GM21360 (cell line): Measurements from ENCODE around the gene FAM111B.
"Not testable (repeated sequence)": the region's sequence is repeated elsewhere in the genome, so short reads cannot be mapped to it uniquely, and the experiment has no call there.

Experiments
- ATAC-seq: cut with Tn5 transposase; IDR thresholded peaks from one replicate; pipeline ENCODE4 v1.9.1; 2021; ENCODE audit warnings: mild to moderate bottlenecking, moderate library complexity; ENCODE audit not compliant: unreplicated experiment

The FAM111B gene, protein sequence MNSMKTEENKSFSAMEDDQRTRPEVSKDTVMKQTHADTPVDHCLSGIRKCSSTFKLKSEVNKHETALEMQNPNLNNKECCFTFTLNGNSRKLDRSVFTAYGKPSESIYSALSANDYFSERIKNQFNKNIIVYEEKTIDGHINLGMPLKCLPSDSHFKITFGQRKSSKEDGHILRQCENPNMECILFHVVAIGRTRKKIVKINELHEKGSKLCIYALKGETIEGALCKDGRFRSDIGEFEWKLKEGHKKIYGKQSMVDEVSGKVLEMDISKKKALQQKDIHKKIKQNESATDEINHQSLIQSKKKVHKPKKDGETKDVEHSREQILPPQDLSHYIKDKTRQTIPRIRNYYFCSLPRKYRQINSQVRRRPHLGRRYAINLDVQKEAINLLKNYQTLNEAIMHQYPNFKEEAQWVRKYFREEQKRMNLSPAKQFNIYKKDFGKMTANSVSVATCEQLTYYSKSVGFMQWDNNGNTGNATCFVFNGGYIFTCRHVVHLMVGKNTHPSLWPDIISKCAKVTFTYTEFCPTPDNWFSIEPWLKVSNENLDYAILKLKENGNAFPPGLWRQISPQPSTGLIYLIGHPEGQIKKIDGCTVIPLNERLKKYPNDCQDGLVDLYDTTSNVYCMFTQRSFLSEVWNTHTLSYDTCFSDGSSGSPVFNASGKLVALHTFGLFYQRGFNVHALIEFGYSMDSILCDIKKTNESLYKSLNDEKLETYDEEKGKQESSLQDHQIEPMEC

GRCh38 chr11:59106363-59107336 lies at the start of gene FAM111B:
FAM111B (plus strand) TSS chr11:59107237; CDS start chr11:59109626, 2,389 bp downstream.
- peak; percentile 63 for ATAC-seq

- peak; percentile 91 for ATAC-seq
Measured at GRCh38 chr11:59058120-59059033, 48.7 kb upstream of the FAM111B start.

GRCh38 chr11:59060096-59060495 lies 46.9 kb upstream of the FAM111B start:
- ATAC-seq: not testable (repeated sequence)

DNA sequence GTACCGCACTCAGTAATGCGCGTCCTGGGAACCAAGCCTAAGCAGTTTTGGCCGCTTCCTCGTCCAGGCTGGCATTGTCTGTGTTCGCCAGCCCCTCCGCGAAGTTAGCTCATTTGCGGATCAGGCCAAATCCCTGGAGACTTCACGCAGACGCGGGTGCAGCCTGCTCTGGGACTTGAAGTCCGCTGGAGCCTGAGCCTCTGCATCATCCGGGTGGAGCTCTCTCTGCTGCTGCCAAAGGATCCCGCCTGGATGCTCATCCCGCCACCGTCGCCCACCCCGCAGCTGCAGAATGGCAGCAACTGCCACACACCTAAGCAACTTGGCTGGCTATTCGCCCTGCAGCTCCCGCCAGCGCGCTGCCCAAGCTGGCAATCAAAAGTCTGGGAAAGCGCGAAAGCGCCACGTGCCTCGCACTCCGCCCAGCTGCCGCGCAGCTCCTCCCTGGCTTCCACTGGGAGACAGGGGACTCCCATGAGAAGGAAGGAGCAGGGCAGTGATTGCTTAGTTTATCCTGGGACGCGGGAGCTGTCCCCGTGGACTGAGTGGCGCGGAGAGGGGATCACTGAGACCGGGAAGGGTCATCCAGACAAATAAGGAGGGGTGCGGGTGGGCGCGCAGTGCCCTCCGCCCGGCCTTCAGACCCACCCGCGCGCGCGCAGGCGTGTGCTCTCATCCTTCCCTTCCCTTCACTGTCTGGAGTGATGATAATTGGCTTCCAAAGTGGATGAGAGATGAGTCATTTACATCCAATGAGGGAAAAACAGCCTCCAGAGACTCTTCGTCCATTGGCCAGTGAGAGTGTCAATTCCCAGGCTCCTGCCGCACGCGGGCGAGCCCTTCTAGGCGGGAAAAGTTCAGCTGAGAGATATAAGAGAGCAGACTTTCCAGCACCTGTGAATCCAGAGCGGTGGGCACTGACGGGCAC lies 44.2 kb upstream of the FAM111B start:
- ATAC-seq: no peak

DNA sequence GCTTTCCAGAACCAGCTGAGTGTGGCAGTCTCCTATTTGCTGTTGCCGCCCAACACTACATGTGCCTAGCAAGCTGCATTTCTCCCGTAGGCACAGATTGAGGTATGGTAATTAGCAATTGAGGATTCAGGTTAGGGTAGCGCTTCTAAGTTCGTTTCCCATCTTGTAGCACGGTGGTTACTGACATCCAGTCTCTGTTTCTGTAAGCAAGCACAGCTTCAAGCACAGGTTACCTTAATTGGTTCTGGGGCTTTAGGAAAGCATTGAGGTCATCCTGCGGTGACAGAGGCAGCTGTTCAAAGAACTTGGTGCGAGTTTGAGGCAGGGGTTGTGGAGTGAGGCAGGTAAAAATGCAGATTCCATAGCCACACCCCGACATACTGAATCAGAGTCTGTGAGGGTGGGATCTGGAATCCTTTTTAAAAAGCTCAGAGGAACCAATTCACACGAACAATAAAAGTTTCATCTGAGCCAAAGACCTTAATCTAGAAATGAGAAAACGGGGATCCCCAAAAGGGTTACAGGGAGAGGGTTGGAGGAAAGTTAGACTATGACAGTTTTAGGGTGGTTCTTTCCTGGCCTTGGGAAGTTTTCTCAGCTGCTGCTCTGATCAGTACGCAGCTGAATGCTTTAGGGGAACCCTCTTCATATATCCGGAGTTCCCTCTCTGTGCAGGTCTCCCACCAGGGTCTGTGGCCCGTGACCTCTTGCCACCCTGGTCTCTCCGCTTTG lies 42.9 kb upstream of the FAM111B start:
- peak; percentile 59 for ATAC-seq

DNA sequence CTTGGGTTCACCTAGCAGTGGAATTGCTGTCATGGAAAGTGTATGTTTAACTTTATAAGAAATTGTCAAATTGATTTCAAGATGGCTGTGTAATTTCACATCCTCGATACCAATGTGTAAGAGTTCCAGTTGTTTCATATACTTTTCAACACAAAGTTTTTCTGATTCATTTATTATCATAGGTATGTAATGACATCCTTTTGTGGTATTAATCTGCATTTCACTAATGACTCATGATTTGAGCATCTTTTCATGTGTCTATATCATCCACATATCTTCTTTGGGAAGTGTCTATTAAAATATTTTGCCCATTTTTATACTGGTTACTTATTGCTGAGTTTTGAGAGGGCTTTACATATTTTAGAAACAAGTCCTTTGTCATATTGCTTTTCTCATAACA lies 38.0 kb upstream of the FAM111B start:
- no peak for ATAC-seq

GRCh38 chr11:59076876-59077571 lies 30.0 kb upstream of the FAM111B start:
- ATAC-seq: peak; percentile 61

- no peak for ATAC-seq
Measured at GRCh38 chr11:59078435-59078834, 28.6 kb upstream of the FAM111B start.

DNA sequence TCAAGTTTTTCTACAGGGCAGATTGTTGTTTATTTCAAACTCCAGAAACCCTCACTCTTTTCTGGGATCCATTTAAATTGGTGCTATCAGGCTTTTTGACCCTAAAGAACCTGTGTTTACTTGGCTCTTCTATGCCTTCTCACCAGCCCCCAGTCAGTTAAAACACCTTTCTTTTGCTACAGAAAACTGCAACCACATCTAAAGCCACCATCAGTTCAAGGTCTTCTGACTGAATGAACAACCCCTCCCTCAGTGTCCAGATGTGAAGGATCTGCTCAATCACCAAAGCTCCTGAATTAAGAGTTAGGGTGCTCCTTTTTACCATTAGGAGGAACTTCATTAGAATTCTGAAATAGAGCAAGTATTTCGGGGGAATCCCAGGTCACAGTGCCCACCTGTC lies 28.0 kb upstream of the FAM111B start:
- no peak for ATAC-seq

DNA sequence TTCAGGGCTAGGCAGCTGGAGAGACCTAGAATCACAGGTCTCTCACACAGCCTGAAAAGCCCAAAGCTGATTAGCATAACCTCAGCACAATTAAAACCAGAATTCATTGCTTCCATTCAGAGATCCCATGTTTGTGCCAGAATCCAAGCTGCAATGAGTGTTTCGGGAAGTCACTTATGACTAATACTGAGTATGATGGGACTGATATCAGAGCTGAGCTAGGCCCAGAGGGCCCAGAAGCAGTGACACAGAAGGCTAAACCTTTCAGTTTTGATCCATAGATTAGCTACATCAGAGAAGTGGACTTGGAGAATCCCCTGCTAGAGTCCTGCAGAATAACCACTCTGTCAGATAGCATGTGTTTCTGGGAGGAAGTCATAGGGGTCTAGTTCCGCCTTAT lies 26.6 kb upstream of the FAM111B start:
- not testable (repeated sequence) for ATAC-seq

DNA sequence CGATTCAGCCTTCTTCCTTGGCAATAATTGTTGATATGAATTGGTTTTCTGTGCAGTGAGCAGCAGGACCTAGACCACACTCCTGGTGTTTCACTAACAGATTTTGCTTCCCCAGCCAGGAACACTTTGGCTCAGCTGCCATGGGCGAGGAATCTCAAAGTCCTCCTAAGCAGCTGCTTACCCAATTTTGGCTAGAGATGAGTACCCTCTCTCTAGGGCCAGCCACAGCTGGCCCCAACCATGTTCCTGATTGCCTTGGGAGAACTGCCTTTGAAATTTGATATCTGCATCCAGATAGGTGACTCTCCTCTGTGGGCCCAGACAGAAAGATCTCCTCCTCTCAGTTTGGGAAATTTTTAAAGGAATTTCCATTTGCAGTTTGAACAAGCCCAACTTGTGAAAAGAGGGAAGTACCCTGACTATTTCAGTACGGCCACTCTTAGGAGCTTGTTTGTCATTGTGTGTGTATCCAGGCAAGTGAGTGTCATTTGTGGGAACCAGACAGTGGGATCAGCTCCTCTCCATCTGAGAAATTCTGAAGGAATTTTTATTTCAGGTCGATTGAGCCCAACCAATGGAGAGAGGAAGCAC lies 25.5 kb upstream of the FAM111B start:
- ATAC-seq: not testable (repeated sequence)

DNA sequence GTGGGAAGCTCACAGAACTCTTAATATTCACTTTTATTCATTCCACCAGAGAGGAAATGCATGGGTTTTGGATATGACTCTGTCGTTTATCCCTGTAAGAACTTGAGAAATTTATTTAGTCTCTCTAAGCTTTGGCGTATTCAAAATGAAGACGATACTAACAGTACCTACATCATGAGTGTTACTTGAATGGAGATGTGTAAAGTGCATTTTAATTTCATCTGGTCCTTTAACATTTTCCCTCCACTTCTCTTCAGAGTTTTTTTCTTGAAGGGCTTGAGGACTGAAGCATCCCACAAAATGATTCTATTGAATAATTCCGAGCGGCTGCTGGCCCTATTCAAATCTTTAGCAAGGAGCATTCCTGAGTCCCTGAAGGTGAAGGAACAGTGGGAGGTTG lies 21.0 kb upstream of the FAM111B start, which contains the start of gene GLYATL1B:
TSS of gene GLYATL1B (plus strand) at position 301 of the 400 bp plus-strand sequence. CDS start at position 301, 0 bp downstream.
- not testable (repeated sequence) for ATAC-seq

DNA sequence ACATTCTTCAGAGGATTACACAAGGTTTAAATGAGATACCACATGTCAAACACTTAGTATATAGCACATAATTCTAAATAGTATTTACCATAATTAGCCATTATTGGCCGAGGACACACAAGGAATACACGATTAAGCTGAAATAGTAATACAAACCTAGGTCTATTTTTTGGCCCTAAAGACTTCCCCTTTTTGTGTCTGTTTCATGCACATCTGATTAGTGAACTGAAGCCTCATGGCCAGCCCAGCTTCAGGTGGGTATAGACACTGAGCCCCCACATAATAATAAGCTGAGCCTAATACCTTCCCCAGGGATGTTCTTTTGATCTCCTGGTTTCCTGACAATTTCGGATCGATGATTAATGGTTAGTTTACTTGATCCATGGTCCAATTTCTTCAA lies 18.9 kb upstream of the FAM111B start:
- no peak for ATAC-seq

GRCh38 chr11:59093576-59093975 lies 13.5 kb upstream of the FAM111B start:
- ATAC-seq: not testable (repeated sequence)

- peak; percentile 80 for ATAC-seq
Measured at GRCh38 chr11:59095225-59095624, 11.8 kb upstream of the FAM111B start.

DNA sequence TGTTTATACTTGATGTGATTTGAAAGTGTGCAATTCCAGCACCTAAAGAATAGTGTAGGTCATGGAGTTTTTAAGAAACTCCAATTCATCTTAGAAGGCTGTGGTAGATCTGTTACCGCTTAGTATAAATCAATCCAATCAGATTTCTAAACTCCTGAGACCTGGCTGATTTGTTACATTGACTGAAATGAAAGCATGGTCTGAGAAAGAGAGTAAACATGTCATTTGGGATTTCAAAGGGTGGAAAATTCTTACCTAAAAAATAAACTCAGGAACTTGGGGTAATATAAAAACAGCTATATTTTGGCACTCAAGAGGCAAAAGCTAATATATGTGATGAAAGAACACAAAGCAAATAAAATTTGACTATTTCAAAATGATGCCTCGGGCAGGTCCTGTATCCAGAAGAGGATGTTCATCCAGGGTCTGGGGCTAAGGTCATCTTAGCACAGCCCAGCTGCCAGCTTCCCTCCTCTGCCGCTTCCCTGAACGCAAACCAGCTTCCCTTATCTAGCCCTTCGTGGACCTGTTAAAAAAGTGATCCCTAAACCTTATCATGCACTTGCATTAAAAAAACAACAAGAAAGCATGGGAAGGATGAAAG lies 11.0 kb upstream of the FAM111B start:
- not testable (repeated sequence) for ATAC-seq
